Measurements from ENCODE around the gene MYH13.

The MYH13 gene

GRCh38 chr17:10354651-10355050 lies 18.2 kb downstream of the MYH13 start:
- no peak overlapping the region for H3K4me3 ChIP-seq (ENCODE audit: low read depth, low read length)
- DNase-seq (ENCODE audit: low read depth): no peak
- TF ChIP-seq, protein P1, sequence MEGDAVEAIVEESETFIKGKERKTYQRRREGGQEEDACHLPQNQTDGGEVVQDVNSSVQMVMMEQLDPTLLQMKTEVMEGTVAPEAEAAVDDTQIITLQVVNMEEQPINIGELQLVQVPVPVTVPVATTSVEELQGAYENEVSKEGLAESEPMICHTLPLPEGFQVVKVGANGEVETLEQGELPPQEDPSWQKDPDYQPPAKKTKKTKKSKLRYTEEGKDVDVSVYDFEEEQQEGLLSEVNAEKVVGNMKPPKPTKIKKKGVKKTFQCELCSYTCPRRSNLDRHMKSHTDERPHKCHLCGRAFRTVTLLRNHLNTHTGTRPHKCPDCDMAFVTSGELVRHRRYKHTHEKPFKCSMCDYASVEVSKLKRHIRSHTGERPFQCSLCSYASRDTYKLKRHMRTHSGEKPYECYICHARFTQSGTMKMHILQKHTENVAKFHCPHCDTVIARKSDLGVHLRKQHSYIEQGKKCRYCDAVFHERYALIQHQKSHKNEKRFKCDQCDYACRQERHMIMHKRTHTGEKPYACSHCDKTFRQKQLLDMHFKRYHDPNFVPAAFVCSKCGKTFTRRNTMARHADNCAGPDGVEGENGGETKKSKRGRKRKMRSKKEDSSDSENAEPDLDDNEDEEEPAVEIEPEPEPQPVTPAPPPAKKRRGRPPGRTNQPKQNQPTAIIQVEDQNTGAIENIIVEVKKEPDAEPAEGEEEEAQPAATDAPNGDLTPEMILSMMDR (IDR thresholded peaks at IDR 0.05; ENCODE audit: control insufficient read depth, extremely low read depth, insufficient read depth): no peak

DNA sequence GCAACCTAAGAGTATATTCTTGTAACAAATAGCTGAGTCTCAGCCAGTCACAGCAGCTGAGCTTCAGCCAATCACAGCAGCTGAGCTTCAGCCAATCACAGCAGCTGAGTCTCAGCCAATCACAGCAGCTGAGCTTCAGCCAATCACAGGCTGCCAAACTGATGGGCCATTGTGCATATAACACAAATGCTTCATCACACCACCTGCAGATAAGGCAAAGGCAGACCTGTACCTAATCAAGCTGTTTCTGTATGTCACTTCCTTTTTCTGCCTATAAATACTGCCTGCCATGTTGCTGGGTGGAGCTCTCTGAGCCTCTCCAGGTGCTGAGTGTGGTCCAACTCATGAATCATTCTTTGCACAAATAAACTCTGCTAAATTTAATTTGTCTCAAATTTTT lies 19.9 kb downstream of the MYH13 start:
- no peak overlapping the region for H3K4me3 ChIP-seq (ENCODE audit: low read depth, low read length)
- TF ChIP-seq, protein P1 (IDR thresholded peaks at IDR 0.05; ENCODE audit: control insufficient read depth, extremely low read depth, insufficient read depth): no peak
- DNase-seq (ENCODE audit: low read depth): no peak

GRCh38 chr17:10349403-10349802 lies 23.4 kb downstream of the MYH13 start:
- no peak for DNase-seq (ENCODE audit: low read depth)
- TF ChIP-seq, protein P1 (IDR thresholded peaks at IDR 0.05; ENCODE audit: control insufficient read depth, extremely low read depth, insufficient read depth): no peak
- H3K4me3 ChIP-seq (ENCODE audit: low read depth, low read length): no peak overlapping the region

GRCh38 chr17:10344816-10345215 lies 28.0 kb downstream of the MYH13 start:
- no peak overlapping the region for H3K4me3 ChIP-seq (ENCODE audit: low read depth, low read length)
- no peak for DNase-seq (ENCODE audit: low read depth)
- TF ChIP-seq, protein P1 (IDR thresholded peaks at IDR 0.05; ENCODE audit: control insufficient read depth, extremely low read depth, insufficient read depth): no peak

DNA sequence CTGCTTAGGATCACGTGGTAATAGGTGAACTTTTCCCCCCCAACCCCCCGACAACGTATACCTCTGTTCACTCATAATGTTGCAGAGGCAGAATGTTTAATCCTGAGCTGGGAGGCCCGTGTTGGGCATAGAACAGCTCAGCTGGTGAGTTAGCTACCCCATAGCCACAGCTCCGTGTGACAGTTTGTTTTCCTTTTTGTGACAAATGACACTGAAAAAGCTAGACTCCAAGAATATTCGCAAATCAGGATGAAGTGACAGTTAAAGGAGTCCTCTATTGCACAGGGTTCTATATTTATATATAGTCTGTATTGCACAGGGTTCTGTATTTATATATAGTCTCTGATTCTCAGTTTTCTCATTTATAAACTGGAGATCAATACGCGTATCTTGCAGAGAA lies 33.8 kb downstream of the MYH13 start:
- no peak for DNase-seq (ENCODE audit: low read depth)
- TF ChIP-seq, protein P1 (IDR thresholded peaks at IDR 0.05; ENCODE audit: control insufficient read depth, extremely low read depth, insufficient read depth): no peak
- H3K4me3 ChIP-seq (ENCODE audit: low read depth, low read length): no peak overlapping the region

DNA sequence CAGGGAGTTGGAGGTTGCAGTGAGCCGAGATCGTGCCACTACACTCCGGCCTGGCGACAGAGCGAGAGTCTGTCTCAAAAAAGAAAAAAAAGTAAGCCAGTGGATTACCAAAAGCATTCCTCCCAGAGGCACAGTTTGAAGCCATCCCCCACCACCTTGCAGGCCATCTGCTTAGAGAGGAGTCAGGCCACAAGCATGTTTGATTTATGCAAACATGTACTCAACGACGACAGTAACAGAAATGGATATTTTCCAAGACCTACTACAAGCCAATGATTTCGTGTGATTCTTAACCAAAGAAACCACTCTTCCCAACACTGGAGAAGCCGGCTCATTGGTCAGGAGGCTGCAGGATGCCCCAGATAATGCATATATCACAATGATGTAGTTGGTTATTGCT lies 34.8 kb downstream of the MYH13 start:
- H3K4me3 ChIP-seq (ENCODE audit: low read depth, low read length): no peak overlapping the region
- TF ChIP-seq, protein P1 (IDR thresholded peaks at IDR 0.05; ENCODE audit: control insufficient read depth, extremely low read depth, insufficient read depth): no peak
- DNase-seq (ENCODE audit: low read depth): no peak

- TF ChIP-seq, protein P1 (IDR thresholded peaks at IDR 0.05; ENCODE audit: control insufficient read depth, extremely low read depth, insufficient read depth): no peak
- DNase-seq (ENCODE audit: low read depth): no peak
Measured at GRCh38 chr17:10337136-10337535, 35.7 kb downstream of the MYH13 start.

More at GRCh38 chr17:10337136-10337535, 35.7 kb downstream of the MYH13 start:
- H3K4me3 ChIP-seq (ENCODE audit: low read depth, low read length): no peak overlapping the region
